Measurements from ENCODE around the gene IGSF11.
"Not testable (repeated sequence)": the region's sequence is repeated elsewhere in the genome, so short reads cannot be mapped to it uniquely, and the experiment has no call there.

Gene IGSF11

GRCh38 chr3:118980832-118981231 lies 53.8 kb downstream of the IGSF11 start:
- TF ChIP-seq, protein P1, sequence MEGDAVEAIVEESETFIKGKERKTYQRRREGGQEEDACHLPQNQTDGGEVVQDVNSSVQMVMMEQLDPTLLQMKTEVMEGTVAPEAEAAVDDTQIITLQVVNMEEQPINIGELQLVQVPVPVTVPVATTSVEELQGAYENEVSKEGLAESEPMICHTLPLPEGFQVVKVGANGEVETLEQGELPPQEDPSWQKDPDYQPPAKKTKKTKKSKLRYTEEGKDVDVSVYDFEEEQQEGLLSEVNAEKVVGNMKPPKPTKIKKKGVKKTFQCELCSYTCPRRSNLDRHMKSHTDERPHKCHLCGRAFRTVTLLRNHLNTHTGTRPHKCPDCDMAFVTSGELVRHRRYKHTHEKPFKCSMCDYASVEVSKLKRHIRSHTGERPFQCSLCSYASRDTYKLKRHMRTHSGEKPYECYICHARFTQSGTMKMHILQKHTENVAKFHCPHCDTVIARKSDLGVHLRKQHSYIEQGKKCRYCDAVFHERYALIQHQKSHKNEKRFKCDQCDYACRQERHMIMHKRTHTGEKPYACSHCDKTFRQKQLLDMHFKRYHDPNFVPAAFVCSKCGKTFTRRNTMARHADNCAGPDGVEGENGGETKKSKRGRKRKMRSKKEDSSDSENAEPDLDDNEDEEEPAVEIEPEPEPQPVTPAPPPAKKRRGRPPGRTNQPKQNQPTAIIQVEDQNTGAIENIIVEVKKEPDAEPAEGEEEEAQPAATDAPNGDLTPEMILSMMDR (IDR thresholded peaks at IDR 0.05): no peak
- Histone ChIP-seq H3K4me3 (ENCODE audit: low read depth in 1 of 2, low read length in 1 of 2) (no peak overlapping the region), H3K27me3 (no peaks in the 10 kb centered on the region), H3K27ac (no peak overlapping the region), H3K9me3 (no peaks in the 10 kb centered on the region), H3K36me3 (no peaks in the 10 kb centered on the region), H3K4me1 (ENCODE audit: control insufficient read depth in 1 of 2, insufficient read depth in 1 of 2, low read depth in 1 of 2, low read length in 1 of 2) (no peaks in the 10 kb centered on the region)

GRCh38 chr3:118978393-118978758 lies 56.3 kb downstream of the IGSF11 start:
- H3K27me3 ChIP-seq: no peaks in the 10 kb centered on the region
- no peak overlapping the region for H3K27ac ChIP-seq
- no peak overlapping the region for H3K4me3 ChIP-seq (ENCODE audit: low read depth in 1 of 2, low read length in 1 of 2)
- H3K9me3 ChIP-seq: no peaks in the 10 kb centered on the region
- H3K4me1 ChIP-seq (ENCODE audit: control insufficient read depth in 1 of 2, insufficient read depth in 1 of 2, low read depth in 1 of 2, low read length in 1 of 2): no peaks in the 10 kb centered on the region
- H3K36me3 ChIP-seq: no peaks in the 10 kb centered on the region
- TF ChIP-seq, protein P1 (IDR thresholded peaks at IDR 0.05): no peak

DNA sequence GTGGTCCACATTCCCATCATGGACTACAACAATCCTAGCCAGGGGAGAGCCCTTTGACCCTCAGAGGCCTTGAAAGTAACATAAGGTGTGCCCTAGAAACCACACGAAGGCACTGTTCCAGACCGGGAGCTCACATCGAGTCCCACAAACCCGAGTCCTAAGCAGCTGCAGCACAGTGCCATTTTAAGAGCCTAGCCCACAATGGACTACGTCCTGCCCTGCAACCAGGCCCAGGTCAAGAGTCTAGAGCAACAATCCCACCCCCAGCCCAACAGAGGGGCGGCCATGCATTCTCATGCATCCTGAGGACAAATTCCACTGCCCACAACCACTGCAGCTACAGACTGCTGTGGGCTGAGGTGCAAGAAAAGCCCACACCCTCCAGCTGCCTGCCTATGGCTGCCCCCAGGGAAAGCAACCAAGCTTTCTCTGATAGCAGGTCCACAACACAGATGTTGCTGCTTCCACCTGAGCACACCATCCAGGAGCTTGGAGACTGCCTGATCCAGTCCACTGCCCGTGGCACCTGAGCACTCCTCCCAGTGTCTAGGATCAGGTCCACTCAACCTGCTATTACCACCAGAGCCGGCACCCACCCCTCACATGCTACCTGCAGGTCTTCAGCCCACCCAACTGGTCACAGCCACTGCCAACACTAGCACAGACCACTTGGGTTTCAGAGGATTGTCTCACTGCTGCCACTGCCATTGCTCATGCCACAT lies 56.8 kb downstream of the IGSF11 start:
- no peaks in the 10 kb centered on the region for H3K36me3 ChIP-seq
- no peak overlapping the region for H3K4me3 ChIP-seq (ENCODE audit: low read depth in 1 of 2, low read length in 1 of 2)
- H3K9me3 ChIP-seq: no peaks in the 10 kb centered on the region
- no peaks in the 10 kb centered on the region for H3K27me3 ChIP-seq
- no peak overlapping the region for H3K27ac ChIP-seq
- TF ChIP-seq, protein P1 (IDR thresholded peaks at IDR 0.05): no peak
- H3K4me1 ChIP-seq (ENCODE audit: control insufficient read depth in 1 of 2, insufficient read depth in 1 of 2, low read depth in 1 of 2, low read length in 1 of 2): no peaks in the 10 kb centered on the region

DNA sequence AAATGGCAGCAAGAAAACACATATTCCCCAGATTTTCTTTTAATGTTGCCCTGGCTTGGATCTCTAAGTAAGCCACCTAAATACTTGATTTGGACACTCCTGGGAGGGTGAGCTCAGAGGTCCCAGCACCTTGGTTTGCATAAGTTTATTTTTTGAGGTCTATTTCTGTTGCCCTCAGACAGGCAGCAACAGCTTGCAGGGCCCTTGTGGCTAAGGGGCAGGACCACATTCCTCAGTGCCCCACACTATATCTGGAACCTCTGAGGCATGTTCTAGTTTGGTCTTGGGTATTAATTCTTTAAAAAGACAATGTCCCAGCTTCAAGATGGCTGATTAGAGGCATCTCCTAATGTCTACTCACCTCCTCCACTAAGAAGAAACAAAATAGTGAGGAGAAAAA lies 57.5 kb downstream of the IGSF11 start:
- no peaks in the 10 kb centered on the region for H3K36me3 ChIP-seq
- TF ChIP-seq, protein P1 (IDR thresholded peaks at IDR 0.05): no peak
- no peaks in the 10 kb centered on the region for H3K27me3 ChIP-seq
- no peak overlapping the region for H3K27ac ChIP-seq
- no peaks in the 10 kb centered on the region for H3K9me3 ChIP-seq
- no peaks in the 10 kb centered on the region for H3K4me1 ChIP-seq (ENCODE audit: control insufficient read depth in 1 of 2, insufficient read depth in 1 of 2, low read depth in 1 of 2, low read length in 1 of 2)
- H3K4me3 ChIP-seq (ENCODE audit: low read depth in 1 of 2, low read length in 1 of 2): no peak overlapping the region

DNA sequence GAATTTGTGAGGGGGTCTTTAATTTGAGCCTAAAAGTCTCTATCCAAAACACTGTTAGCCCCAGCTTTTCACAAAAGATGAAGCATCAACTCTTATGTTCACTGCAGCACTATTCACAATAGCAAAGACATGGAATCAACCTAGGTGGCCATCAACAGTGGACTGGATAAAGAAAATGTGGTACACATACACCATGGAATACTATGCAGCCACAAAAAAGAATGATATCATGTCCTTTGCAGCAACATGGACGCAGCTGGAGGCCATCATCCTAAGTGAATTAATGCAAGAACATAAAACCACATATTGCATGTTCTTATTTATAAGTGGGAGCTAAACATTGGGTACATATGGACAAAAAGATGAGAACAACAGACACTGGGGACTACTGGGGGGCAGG lies 59.2 kb downstream of the IGSF11 start:
- H3K4me3 ChIP-seq (ENCODE audit: low read depth in 1 of 2, low read length in 1 of 2); H3K27ac ChIP-seq; H3K36me3 ChIP-seq; H3K9me3 ChIP-seq; H3K4me1 ChIP-seq (ENCODE audit: control insufficient read depth in 1 of 2, insufficient read depth in 1 of 2, low read depth in 1 of 2, low read length in 1 of 2); H3K27me3 ChIP-seq: not testable (repeated sequence)

DNA sequence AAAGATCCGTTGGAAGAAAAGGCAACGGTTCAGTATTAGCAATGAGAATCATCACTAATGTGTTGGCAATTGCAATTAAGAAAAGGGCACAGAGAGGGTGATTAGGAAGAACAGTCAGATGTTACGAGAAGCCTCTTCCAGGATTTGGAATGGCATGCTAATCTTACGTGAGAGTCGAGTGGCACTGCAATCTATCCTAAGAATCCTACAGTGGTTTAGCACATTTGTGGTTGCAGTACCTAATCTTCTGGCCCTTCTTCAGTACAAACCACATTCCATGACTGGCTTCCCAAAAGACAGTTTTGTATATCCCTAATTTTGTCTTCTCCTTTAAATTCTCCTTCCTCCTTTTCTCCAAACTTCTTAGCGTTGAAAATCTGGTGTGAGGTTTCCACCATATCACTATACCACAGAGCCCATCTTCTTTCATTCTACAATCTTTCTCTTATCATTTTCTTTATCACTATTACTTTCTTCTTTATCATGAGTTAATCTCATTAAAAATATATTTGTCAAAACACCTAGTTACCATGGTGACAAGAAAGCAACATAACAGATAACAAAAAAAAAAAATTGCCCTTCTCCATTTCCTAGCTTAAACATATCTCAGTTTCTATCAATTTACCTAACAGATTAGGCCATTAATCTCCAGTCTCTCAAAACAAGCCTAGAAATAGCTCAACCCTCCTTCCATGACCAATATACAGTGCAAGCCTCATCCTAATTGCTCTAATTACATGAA lies 60.1 kb downstream of the IGSF11 start:
- Histone ChIP-seq H3K36me3 (no peaks in the 10 kb centered on the region), H3K27me3 (no peaks in the 10 kb centered on the region), H3K9me3 (no peaks in the 10 kb centered on the region), H3K4me3 (ENCODE audit: low read depth in 1 of 2, low read length in 1 of 2) (no peak overlapping the region), H3K27ac (no peak overlapping the region), H3K4me1 (ENCODE audit: control insufficient read depth in 1 of 2, insufficient read depth in 1 of 2, low read depth in 1 of 2, low read length in 1 of 2) (no peaks in the 10 kb centered on the region)
- TF ChIP-seq, protein P1 (IDR thresholded peaks at IDR 0.05): no peak

All from neutrophil (primary cell).